Upper lobe of left lung (tissue), 4 donors: ENCODE measurements around the gene MIGA2.

Source experiments
- EP300 ChIP-seq, 4 donors: sonication (generic); formaldehyde crosslinking; IDR thresholded peaks; one replicate each; pipeline ENCODE4 v1.5.1; 2017; ENCODE audit warnings: antibody characterized with exemption in 4 of 4, control low read depth in 2 of 4
- POLR2A ChIP-seq, 4 donors: fragments of 450-650 bp; IDR thresholded peaks; one replicate each; pipeline ENCODE4 v1.5.1; 2016 to 2017; ENCODE audit warnings: antibody characterized with exemption in 4 of 4, mild to moderate bottlenecking in 2 of 4
- POLR2AphosphoS5 ChIP-seq, 2 donors: sonication (generic); formaldehyde crosslinking; IDR thresholded peaks; one replicate each; pipeline ENCODE4 v1.5.1; 2017; ENCODE audit warnings: antibody characterized with exemption in 2 of 2
- TF ChIP-seq, protein P1 (sequence below), 6 experiments: fragments of 450-650 bp in 4 of 6; fragments of 200-600 bp in 2 of 6; sonication (generic) in 2 of 6; IDR thresholded peaks; one replicate each; pipeline ENCODE4 v1.5.1; 2016 to 2019; ENCODE audit warnings: antibody characterized with exemption in 6 of 6

DNA sequence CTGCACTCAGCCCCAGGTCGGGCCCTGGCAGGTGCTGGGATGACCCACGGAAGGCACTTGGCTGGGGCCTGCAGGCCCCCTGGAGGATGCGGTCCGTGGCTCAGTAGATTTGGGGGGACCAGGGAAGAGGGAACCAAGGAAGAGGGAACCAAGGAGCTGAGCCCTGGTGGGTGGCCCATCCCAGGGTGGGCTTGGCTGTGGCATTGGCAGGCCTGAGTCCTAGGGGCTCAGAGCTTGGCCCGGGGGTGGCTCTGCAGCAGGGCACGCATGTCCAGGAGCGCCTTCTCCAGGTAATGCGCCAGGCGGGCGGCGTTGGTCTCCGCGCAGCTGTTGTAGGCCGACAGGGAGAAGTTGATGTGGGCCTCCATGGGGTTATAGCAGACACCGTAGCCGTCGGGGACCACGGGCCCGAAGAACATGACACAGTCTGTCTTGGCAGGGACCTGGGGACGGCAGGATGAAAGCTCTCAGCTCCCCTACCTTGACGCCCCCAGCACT is 58.8 kb downstream of the MIGA2 start:
- TF ChIP-seq POLR2A (IDR thresholded peaks at IDR 0.05), result no peak
- no peak for TF ChIP-seq EP300 (IDR thresholded peaks at IDR 0.05)
- TF ChIP-seq, protein P1, sequence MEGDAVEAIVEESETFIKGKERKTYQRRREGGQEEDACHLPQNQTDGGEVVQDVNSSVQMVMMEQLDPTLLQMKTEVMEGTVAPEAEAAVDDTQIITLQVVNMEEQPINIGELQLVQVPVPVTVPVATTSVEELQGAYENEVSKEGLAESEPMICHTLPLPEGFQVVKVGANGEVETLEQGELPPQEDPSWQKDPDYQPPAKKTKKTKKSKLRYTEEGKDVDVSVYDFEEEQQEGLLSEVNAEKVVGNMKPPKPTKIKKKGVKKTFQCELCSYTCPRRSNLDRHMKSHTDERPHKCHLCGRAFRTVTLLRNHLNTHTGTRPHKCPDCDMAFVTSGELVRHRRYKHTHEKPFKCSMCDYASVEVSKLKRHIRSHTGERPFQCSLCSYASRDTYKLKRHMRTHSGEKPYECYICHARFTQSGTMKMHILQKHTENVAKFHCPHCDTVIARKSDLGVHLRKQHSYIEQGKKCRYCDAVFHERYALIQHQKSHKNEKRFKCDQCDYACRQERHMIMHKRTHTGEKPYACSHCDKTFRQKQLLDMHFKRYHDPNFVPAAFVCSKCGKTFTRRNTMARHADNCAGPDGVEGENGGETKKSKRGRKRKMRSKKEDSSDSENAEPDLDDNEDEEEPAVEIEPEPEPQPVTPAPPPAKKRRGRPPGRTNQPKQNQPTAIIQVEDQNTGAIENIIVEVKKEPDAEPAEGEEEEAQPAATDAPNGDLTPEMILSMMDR (IDR thresholded peaks at IDR 0.05), result no peak
- no peak for TF ChIP-seq POLR2AphosphoS5 (IDR thresholded peaks at IDR 0.05)
